AG09319 (cell line): ENCODE data around the gene ISYNA1.

Experiments used
- DNase-seq: peaks from one replicate; pipeline ENCODE4 v3.0.0-alpha.2; 2010; ENCODE audit warnings: low read depth; ENCODE audit errors: extremely low read depth
- CTCF ChIP-seq: IDR thresholded peaks from 2 replicates; pipeline ENCODE4 v1.5.1; 2011; ENCODE audit warnings: low read depth, mild to moderate bottlenecking, inconsistent platforms, low read length, moderate library complexity

Gene ISYNA1

DNA sequence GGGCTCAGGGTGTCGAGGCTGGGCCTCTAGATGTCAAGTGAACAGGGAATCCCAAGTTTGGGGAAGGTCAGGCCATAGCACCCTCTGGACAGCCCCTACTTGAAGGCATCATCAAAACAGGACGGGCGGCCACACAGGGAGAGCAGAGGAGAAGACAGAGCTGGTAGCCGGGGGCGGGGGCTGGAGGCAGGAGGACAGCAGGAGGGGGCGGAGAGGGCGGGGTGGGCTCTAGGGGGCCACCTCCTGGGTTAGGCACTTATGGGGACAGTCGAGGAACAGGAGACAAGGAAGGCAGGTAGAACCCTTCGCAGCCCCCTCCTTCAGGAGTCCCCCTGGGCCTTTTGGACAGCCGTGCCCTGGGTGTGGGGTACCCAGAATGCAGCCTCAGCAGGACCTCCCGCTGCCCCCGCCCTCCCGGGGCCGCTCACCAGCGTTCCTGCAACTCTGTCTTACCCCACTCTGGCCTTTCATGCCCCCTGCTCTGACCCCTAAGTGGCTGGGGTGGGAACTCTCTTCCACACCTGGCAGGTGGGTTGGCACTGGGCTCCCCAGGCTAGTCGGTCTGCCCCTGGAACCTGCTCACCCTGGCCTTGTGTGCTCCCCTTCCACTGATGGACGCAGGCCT lies 12.9 kb downstream of the ISYNA1 start:
- TF ChIP-seq CTCF: no peak
- DNase-seq: no peak

- no peak for TF ChIP-seq CTCF
- DNase-seq: no peak
These were observed 13.6 kb downstream of the ISYNA1 start for GRCh38 chr19:18424122-18424889.

DNA sequence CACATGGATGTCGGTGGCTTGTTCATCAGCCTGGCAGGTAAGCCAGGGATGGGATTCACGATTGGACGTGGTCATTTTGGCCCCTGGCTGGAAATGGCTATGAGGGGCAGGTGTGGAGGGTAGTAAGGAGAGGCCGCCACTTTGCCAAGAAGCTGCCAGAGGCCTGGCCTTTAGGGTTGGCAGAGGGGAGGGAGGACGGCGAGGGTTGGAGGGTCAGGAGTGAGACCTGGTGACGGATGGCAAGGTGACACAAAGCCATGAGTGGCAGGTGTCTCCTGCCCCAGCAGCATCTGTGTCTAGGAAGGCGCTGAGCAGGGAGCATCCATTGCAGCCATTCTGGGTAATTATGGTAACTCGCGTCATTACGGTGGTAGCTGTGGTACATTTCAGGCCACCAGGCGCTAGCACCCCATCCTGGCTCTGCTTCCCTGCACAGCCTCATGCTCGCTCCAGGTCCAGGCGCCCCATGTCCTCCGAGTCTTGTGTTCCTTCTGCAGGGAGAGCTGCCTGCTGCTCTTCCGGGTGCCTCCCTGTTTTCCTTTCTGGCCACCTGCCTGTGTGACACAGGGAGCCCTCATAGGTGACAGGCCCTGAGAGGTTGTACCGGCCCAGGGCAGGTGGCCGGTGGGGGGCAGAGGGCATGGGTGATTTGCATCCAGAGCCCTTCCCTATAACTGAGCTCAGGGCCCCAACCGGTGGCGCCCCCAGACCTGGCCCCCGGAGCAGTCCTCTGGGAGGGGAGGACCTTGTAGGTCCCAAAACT lies 14.5 kb downstream of the ISYNA1 start:
- DNase-seq: no peak
- no peak for TF ChIP-seq CTCF

GRCh38 chr19:18422530-18423191 lies 15.3 kb downstream of the ISYNA1 start:
- DNase-seq: no peak
- no peak for TF ChIP-seq CTCF

DNA sequence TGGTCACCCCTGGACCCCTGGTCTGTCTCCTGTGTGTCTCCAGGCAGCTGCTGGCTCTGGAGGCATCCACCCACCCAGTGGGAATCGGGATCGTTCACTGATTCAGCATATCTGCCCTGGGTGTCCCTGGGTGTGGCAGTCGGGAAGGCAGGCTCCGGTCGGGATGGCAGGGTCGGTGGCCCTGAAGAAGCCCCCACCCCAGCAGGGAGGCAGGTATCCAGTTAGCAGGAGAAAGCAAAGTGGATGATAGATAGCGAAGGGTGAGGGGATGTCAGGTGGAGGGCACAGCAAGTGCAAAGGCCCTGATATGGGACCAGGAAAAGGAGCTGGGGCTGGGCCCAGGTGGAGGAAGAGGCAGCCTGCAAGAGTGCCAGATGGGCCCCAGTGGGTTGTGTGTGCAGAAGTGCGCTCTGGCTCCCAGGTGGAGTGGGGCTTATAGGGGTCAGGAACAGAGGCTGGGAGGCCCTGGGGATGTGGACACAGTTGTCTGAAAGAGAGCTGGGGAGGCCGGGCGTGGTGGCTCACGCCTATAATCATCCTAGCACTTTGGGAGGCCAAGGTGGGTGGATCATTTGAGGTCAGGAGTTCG lies 16.5 kb downstream of the ISYNA1 start:
- TF ChIP-seq CTCF: no peak

DNA sequence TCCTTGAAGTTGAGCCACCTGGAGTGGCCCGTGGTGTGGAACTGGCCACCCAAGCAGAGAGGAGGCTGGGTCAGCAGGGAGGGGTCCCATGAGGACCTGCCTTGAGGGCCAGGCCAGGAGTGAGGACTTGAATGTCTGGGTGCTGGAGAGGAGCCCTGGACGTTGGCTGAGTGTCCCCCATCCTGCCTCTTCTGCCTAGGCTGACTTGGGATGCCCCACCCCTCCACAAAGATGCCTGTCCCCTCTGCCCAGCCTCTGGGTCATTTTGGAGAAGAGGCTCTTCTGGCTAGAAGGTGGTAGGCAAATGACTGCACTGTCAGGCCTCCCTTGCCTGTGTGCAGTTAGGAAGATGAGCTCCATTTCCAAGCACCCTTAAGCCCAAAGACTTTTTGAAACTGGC lies 17.0 kb downstream of the ISYNA1 start:
- no peak for DNase-seq
- no peak for TF ChIP-seq CTCF

More for the DNA sequence above, 16.5 kb downstream of the ISYNA1 start:
- no peak for DNase-seq
